ENCODE measurements around the gene GLYR1. TPM values are rescaled to one million over a fixed set of nuclear protein-coding genes. Genes with fewer than 3 reads are reported as not detected.
"Not testable (repeated sequence)": the region's sequence is repeated elsewhere in the genome, so short reads cannot be mapped to it uniquely, and the experiment has no call there.

Gene GLYR1
- total RNA-seq, 1 donor from 2014 or later: 115 TPM

DNA sequence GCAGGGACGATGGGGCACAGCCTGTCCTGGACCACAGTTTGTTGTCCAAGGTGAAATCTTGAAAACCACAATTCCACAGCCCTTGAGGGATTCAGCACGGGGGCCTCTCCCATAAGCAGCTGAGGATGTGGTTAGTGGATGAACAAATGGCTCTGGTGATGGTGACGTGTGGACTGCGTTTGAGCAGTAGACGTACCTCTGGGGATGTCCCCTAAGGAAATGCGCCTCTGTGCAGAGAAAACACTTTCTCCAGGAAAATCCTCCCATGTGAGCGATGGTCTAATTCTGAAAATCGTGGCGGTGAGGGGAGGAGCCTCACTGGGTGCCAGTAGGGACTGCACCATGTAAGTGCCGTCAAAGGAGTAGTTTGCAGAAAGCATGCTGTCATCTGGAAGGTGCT is 56.2 kb downstream of the GLYR1 start:
- intact Hi-C loops (cut with micrococcal nuclease): no loop called here

DNA sequence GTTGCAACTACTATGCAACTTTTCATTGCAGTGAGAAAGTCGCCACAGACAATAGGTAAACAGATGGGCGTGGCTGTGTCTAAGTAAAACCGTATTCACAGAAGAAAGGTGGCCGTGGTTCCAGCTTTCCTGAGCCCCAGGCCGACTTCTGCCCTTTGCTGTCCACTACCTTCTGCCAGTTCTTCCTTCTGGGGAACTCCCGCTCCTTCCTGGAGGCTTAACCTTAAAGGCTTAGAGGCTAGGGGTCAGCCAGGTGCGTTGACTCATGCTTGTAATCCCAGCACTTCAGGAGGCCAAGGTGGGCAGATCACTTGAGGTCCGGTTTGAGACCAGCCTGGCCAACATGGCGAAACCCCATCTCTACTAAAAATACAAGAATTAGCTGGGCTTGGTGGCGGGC is 56.8 kb downstream of the GLYR1 start:
- intact Hi-C loops (cut with micrococcal nuclease): no loop called here

DNA sequence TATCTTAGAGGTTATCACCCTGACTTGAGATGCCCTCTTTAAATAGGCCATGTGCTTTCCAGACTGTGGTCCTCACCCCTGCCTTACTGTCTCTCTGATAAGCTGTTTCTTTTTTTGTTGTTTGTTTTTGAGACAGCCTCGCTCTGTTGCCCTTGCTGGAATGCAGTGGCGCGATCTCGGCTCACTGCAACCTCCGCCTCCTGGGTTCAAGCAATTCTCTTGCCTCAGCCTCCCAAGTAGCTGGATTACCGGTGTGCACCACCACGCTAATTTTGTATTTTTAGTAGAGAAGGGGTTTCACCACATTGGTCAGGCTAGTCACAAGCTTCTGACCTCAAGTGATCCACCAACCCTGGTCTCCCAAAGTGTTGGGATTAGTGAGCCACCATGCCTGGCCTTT is 58.2 kb downstream of the GLYR1 start:
- intact Hi-C loops (cut with micrococcal nuclease): no loop called here

DNA sequence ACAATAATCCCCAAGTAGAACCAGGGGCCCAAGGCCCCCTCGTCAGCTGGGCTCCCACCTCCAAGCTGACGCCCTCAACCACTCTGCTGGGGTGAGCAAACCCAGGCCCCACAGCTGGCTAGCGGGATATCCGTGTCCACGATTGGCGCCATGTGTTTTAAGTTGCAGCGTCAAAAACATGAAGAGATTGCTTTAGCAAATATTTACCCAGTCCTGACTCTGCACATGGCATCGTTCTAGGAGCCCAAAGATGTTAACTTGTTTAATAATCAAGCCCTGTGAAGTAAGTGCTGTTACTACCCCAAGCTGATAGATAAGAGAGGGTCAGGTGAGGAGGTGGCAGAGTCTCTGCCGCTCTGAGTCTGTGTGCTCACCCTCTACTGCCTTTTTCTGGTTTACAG is 58.6 kb downstream of the GLYR1 start:
- intact Hi-C loops (cut with micrococcal nuclease): no loop called here

DNA sequence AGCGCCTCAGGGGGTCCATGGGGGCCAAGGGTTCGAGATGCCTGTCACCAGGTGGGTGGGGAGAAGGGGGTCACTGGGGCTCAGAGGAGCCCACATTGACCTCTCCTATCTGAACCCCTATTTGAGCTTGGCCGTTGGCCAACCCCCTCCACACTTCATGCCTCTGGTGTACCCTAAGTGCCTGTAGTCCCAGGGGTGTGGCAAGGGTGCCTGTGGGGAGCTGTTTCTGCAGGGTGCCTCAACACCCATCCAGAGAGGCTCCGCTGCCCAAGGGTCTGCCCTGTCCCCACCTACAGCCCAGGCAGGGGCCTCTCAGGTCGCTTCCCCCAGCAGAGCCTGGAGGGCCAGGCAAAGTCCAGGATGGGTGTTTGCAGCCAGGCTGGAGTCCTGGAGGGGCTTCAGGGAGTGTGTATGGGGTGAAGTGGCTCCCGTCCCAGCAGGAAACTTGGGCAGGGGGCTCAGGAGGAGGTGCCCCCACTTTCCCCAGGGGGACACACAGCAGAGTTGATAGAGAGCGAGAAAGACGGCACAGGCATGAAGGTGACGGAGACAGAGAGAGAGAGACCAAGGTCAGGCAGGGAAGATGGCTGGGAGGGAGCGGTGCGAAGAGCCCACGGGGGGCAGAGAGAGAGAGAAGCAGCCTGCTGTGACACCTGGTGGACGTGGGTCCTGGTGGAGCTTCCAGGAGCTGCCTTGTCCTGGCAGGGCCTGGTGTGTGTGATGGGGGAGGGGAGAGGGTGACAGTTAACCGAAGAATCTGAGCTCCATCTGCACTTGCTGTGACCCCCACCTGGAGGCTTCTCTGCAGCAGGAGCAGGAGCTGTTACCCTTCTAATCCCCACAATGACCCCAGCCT is 59.2 kb downstream of the GLYR1 start, which contains the start of gene SEPTIN12:
SEPTIN12 (minus strand) TSS at position 719 of the 856 bp plus-strand sequence; CDS start at position 19, 700 bp downstream.
- intact Hi-C loops (cut with micrococcal nuclease): no loop called here

DNA sequence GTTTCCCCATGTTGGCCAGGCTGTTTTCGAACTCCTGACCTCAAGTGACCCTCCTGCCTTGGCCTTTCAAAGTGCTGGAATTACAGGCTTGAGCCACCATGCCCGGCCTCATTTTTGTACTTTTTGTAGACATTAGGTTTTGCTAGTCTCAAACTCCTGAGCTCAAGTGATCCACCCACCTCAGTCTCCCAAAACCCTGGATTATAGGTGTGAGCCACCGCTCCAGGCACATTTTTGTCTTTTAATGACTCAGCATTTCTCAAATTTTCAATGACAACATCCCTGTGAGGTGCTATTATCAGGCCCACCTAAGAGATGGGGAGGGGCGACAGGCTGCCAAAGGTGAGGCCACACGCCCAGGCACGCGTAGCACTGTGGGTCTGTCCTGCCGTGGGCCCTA is 60.0 kb downstream of the GLYR1 start:
- intact Hi-C loops (cut with micrococcal nuclease): no loop called here

DNA sequence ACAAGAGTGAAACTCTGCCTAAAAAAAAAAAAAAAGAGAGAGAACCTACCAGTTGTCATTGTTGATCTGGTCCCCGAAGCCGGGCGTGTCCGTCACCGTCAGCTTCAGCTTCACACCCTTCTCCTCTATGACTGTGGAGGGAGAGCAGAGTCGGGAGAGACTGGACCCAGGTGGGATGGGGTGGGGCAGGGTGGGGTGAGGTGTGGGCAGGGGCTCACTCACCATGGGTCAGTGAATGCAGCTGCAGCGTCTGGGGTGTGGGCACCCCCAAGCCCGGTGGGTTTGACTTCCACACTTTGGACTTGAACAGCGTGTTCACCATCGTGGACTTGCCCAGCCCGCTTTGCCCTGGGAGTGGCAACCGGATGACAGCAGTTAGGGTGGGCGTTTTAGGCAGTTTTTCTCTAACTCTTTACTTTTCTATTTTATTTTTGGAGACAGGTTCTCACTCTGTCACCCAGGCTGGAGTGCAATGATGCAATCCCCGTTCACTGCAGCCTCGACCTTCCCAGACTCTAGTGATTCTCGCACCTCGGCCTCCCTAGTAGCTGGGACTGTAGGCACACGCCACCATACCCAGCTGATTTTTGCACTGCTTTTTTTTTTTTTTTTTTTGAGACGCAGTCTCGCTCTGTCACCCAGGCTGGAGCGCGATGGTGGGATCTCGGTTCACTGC is 61.2 kb downstream of the GLYR1 start:
- intact Hi-C loops (cut with micrococcal nuclease): no loop called here

DNA sequence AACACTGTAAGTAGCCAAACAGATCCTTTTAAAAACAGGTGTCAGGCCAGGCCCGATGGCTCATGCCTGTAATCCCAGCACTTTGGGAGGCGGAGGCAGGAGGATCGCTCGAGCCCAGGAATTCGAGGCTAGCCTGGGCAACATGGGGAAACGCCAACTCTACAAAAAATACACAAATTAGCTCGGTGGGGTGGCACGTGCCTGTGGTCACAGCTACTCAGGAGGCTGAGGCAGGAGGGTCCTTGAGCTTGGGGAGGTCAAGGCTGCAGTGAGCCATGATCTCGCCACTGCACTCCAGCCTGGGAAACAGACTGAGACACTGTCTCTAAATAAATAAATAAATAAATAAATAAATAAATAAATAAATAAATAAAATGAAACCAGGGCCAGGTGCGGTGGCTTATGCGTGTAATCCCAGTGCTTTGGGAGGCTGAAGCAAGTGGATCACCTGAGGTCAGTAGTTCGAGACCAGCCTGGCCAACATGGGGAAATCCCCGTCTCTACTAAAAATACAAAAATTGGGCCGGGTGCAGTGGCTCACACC is 62.6 kb downstream of the GLYR1 start:
- intact Hi-C loops (cut with micrococcal nuclease): not testable (repeated sequence)

DNA sequence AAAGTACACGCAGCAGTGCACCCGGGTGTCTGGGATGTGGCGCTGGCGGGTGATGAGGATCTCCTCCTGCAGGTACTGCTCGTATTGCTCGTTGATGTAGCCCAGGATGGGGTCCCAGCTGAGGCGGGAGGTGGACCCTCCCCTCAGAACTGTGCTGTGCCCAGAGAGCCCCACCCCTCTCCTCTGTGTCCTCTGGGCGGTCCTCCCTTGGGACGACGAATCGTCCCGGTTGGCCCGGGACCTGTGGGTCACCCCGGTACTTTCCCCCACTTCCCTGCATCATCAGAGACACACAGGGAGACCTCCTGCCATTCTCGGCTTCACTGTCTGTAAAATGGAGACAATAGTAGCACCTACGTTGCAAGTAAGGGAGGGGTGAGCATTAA is 63.1 kb downstream of the GLYR1 start:
- intact Hi-C loops (cut with micrococcal nuclease): no loop called here

DNA sequence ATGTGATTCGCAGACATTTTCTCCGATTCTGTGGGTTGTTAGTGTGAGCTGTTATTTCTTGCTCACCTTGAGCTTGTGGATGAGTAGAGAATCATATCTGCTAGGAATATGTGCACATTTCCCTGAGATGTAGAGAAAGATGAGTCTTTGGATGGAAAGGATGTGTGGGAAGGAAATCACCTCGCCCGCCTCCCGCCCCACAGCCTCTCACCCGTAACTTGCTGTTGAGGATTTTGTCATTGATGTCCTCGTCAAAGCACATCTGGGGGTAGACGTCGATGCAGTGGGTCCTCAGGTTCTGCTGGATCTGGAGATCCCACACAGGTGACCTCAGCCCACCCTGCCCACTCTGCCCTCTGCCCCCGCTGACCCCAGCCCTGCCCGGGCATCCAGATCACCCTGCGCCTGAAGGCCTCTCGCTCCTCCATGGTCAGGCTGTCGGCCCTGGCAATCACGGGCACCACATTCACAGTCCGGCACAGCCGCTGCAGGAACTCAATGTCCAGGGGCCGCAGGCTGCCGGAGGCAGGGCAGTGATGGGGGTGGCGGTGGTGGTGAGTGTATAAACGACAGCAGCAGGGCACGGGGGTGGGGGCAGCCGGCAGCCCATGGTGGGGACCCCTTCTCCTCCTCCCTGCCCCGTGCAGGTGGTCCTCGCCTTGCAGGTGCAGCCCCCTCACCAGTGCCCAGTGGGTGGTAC is 63.7 kb downstream of the GLYR1 start:
- intact Hi-C loops (cut with micrococcal nuclease): no loop called here

DNA sequence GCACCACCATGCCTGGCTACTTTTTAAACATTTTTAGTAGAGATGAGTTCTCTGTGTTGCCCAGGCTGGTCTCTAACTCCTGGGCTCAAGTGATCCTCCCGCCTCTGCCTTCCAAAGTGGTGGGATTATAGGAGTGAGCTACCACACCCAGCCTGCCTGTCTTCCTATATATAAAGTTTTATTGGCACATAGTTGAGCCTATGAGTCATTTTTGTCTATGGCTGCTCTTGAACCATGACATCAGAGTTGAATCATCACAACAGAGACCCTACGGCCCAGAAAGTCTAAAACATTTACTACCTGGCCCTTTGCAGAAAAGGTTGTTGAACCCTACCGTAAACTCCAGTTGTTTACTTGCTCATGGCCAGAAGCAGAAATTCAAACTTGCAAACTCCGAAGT is 66.9 kb downstream of the GLYR1 start:
- intact Hi-C loops (cut with micrococcal nuclease): no loop called here

DNA sequence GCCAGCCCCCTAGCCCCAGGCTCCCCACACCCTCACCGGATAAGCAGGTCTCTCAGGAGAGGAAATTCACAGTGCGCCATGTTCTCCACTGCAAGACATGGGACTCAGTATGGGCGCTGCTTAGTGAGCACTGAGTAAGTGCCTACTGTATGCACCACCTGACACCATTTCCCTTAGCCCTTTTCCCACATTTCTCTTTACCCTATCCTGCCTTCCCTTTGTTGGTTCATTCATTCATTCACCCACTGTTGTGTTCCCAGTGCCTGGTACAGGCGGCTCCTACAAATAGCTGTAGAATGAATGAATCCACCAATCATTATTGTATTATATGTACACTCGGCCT is 69.1 kb downstream of the GLYR1 start:
- intact Hi-C loops (cut with micrococcal nuclease): no loop called here

DNA sequence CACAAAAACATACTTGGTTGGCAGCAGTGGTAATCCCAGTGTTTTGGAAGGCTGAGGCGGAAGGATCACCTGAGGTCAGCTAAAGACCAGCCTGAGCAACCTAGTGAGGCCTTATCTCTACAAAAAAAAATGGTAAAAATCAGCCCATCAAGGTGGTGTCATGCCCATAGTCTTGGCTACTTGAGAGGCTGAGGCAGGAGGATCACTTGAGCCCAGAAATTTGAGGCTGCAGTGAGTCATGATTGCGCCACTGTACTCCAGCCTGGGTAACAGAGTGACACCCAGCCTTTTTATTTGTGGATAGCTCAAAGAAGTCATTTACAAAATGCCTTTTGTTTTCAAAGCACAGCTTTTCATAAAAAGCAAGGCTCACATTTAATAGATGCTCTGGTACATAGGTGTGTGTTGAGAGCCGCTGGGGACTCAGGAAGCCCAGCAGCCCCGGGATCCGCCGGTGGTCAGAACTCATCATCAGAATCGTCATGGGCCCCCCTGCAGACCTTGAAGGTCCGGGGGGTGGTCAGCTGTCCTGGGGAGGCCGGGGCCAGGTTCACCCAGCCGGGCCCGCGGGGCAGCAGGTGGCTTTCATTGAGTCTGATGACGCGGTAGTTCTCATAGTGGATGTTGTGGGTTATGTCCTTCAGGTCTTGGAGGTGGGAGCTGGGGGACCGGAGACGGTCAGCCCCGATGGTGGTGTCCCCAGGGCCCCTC is 69.6 kb downstream of the GLYR1 start:
- intact Hi-C loops (cut with micrococcal nuclease): no loop called here

DNA sequence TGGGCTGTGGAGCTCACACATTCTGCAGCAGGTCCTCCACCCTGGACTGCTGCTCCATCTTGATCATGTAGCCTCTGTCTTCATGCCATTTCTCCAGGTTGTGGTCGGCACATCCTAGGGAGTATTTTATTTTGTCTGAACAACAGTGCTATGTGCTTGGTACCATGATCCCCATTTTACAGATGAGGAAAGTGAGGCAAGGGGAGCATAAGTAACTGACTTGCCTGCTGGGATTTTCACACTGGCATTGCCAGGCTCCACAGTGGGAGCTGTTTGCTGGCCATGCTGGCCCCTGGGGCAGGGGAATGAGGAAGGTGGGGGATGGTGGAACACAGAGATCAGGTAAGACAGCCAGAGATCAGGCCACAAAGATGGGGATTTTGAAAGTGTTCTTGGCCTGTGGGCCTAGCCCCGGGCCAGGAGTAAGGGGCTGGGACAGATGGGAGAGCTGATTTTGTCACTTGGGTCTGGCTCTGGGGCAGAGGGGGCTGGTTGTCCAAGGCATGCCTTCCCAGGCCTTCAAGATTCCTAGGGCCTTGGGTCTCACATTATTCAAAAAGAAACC is 70.9 kb downstream of the GLYR1 start:
- intact Hi-C loops (cut with micrococcal nuclease): no loop called here

DNA sequence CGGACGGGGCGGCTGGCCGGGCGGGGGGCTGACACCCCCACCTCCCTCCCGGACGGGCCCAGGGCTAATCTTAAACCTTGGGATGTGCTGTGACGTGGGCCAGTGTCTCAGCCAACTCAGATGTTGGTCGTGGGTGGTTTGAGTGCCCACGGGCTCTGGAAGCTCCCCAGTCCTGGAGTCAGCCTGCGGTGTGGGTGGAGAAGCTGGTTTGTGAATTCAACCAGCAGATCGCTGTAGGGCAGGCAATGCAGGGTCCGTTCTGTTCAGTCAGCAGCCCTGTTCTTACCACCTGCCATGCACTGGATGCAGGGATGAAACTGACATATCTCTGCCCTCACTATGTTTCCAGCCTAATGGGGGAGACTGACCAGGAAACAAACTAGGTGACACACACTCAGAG is 72.1 kb downstream of the GLYR1 start:
- intact Hi-C loops (cut with micrococcal nuclease): no loop called here

DNA sequence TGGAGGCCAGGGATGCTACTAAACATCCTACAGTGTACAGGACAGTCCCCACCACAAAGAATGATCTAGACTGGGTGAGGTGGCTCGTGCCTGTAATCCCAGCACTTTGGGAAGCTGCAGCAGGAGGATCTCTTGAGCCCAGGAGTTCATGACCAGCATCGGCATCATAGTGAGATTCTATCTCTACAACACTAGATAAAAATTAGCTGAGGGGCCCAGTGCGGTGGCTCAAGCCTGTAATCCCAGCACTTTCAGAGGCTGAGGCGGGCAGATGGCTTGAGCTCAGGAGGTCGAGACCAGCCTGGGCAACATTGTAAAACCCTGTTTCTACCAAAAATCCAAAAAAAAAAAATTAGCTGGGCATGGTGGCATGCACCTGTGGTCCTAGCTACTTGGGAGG is 74.7 kb downstream of the GLYR1 start:
- intact Hi-C loops (cut with micrococcal nuclease): no loop called here

DNA sequence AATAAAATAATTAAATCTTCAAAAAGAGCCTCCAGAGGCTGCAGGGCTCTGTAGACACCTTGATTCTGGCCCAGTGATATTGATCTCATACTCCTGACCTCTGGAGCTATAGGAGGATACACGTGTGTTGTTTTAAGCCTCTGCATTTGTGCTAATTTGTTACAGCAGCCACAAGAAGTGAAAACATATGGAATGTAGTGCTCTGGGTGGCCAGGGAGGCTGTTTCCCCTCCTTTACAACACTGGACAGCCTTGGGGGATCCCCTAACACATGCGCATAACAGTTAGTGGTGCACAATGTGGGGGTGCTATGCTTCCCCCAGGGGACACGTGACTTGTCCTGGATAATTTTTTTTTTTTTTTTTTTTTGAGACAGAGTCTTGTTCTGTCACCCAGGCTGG is 75.4 kb downstream of the GLYR1 start:
- intact Hi-C loops (cut with micrococcal nuclease): no loop called here

DNA sequence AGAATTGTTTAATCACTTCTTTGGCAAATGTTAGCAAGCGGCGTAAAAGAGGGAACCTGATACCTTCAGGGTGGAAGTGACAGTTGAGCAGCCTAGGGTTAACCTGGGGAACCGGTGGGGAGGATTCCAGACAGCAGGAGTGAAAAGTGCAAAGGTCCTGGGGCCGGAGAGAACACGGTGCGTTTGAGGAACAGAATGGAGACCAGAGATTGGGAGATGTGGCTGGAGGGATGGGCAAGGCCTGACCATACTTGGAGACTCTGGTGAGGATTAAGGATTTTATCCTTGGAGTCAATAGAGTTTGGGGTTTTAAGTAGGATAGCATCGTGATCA is 77.8 kb downstream of the GLYR1 start:
- intact Hi-C loops (cut with micrococcal nuclease): loop anchor here (5.0 to 10.0 kb wide), 4 partner anchors 92 to 326 kb away; partner anchors contain the start of genes EEF2KMT and HMOX2

DNA sequence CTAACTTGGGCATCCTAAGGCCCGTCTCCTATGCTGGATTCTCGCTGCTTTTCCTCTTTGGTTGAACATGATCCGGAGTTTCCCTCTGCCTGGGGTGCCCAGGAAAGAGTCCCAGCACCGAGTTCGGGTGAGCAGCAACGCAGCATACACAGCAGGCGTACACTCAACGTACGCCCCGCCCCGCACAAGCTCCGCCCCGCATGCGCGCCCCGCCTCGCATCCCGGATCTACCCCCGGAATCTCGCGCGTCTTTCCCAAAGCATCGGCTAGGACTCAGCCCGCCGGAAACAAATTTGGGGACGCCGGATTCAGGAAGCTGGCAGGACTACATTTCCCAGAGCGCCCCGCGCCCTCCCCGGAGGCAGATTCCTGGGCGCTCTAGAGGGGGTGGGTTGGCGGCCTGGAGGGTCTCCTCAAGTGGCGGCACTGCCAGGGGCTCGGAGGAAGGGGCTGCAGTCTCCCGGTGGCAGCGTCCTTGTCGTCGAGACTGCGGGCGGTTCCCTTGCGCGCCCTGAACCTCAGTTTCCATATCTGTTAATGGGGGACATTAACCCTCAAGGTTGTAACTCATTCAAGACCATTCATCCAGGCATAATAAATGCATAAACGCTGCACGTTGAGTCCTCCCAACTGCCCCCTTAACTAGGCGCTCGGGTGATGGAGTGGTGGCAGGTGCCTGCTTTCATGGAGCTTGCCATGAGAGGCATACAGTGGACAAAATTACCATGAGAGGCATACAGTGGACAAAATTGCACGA is 78.4 kb downstream of the GLYR1 start:
- intact Hi-C loops (cut with micrococcal nuclease): loop anchor here (1.0 to 10.0 kb wide), 8 partner anchors 34 to 326 kb away; partner anchors contain the start of genes ALG1, EEF2KMT, HMOX2 and MGRN1
